ENCODE results near the gene SAYSD1. TPM values are rescaled to one million over a fixed set of nuclear protein-coding genes. Genes with fewer than 3 reads are reported as not detected.

Gene SAYSD1
- total and polyA plus RNA-seq, 2 experiments from 2014 or later: 8.2 to 10.0 TPM

DNA sequence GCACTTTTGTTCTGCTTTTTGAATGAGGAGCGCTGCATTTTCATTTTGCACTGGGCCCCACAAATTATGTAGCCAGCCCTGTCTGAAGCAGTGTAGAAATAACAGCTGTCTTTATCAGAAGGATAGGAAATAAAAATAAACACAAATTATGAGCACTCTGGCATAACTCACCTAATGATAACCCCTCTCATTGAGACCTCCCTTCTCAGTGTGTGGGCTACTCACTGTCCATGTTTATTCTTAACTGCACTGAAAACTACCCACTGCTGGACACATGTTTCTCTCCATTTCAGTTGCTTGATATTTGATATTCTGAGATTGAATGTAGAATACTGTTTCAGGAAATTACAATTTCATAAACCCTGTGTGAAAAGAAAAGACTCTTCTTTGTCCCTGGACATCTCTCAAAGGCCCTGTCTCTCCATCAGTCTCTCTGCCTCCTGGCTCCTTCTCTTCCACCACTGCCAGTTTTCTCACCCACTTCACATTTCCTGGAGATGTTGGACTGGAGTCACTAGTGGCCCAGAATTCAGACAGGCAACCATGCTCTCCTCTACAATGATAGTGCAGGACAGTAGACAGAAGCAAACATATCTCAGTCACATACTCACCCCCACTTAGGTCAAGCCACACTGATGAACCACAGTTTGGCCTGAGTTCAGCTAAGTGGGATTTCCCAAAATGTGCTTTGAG is 29.6 kb upstream of the SAYSD1 start:
- Histone ChIP-seq H3K27ac (ENCODE audit: low read depth) (no peak overlapping the region), H3K4me3 (no peak overlapping the region), H3K79me2 (replicated peaks; ENCODE audit: insufficient read depth) (no peaks in the 10 kb centered on the region), H3F3A (replicated peaks; ENCODE audit: low read depth) (no peaks in the 10 kb centered on the region), H2AFZ (no peak overlapping the region), H3K9me2 (ENCODE audit: insufficient read depth) (no peaks in the 10 kb centered on the region), H3K4me1 (ENCODE audit: insufficient read depth) (peaks cover 4% of the 10 kb centered on the region; the same call in 1 of the 2 replicates), H3K27me3 (ENCODE audit: insufficient read depth) (no peaks in the 10 kb centered on the region), H3K36me3 (ENCODE audit: insufficient read depth) (no peaks in the 10 kb centered on the region), H4K20me1 (replicated peaks; ENCODE audit: insufficient read depth) (no peaks in the 10 kb centered on the region), H3K4me2 (no peak overlapping the region)
- TF ChIP-seq ZNF114 (CRISPR knock-in tag; IDR thresholded peaks at IDR 0.05): no peak
- Mint-ChIP-seq H3K36me3 (ENCODE audit: low read depth) (no peaks in the 10 kb centered on the region), H3K4me1 (peaks cover 9% of the 10 kb centered on the region; the same call in 2 of the 3 replicates), H3K9me3 (no peaks in the 10 kb centered on the region), H3K27me3 (ENCODE audit: insufficient read depth, low read depth, poor library complexity) (peaks cover 3% of the 10 kb centered on the region), H3K27ac (no peak overlapping the region), H3K4me3 (no peak overlapping the region)
- ATAC-seq (no peak), DNase-seq (ENCODE audit: low spot score) (no peak)

DNA sequence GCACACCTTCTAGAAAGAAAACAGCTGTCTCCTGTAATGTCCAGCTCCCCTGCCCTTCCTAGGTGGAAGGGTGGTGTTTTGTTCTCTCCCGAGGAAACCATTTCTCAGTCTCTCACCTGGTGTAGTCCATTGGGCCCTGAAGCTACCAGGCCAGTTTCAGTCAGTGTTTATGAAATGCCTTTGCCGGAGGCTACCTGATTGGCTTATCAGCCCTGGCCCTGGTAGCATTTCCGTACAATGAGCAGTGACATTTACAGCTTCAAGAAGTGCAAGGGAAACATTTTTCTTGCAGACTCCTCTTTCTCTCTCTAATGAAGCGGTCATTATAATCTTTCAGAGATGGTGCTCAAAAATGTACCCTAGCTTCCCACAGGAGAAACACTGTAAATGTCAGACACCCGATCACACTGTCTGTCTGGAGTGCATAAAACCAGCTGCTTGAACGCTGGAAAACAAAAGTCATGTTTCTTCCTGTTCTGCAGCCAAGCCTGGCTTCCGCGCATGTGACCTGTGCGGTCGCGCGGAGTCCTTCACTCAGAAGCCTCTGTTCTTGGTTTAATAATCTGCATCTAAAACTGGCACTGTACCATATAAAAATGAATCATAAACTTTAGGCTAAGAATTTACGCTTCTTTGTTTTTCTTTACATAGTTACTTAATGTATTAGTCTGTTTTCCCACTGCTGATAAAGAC is 28.4 kb upstream of the SAYSD1 start:
- H3K27ac ChIP-seq (ENCODE audit: low read depth): no peak overlapping the region
- H3K9me2 ChIP-seq (ENCODE audit: insufficient read depth): no peaks in the 10 kb centered on the region
- Mint-ChIP-seq H3K4me1 (peaks cover 9% of the 10 kb centered on the region; the same call in 2 of the 3 replicates), H3K9me3 (no peaks in the 10 kb centered on the region), H3K36me3 (ENCODE audit: low read depth) (no peaks in the 10 kb centered on the region), H3K27ac (no peak overlapping the region), H3K4me3 (no peak overlapping the region), H3K27me3 (ENCODE audit: insufficient read depth, low read depth, poor library complexity) (peaks cover 3% of the 10 kb centered on the region)
- H3K27me3 ChIP-seq (ENCODE audit: insufficient read depth): no peaks in the 10 kb centered on the region
- ATAC-seq (no peak), DNase-seq (ENCODE audit: low spot score) (no peak)
- H3K4me3 ChIP-seq: no peak overlapping the region
- H3K4me1 ChIP-seq (ENCODE audit: insufficient read depth): peaks cover 4% of the 10 kb centered on the region; the same call in 1 of the 2 replicates
- no peak overlapping the region for H3K4me2 ChIP-seq
- no peaks in the 10 kb centered on the region for H3F3A ChIP-seq (replicated peaks; ENCODE audit: low read depth)
- no peaks in the 10 kb centered on the region for H3K36me3 ChIP-seq (ENCODE audit: insufficient read depth)
- H3K79me2 ChIP-seq (replicated peaks; ENCODE audit: insufficient read depth): no peaks in the 10 kb centered on the region
- H4K20me1 ChIP-seq (replicated peaks; ENCODE audit: insufficient read depth): 0 out of 2 replicates have a peak, but pooled peaks cover 3% of the 10 kb centered on the region
- no peak overlapping the region for H2AFZ ChIP-seq
- TF ChIP-seq, protein P1, sequence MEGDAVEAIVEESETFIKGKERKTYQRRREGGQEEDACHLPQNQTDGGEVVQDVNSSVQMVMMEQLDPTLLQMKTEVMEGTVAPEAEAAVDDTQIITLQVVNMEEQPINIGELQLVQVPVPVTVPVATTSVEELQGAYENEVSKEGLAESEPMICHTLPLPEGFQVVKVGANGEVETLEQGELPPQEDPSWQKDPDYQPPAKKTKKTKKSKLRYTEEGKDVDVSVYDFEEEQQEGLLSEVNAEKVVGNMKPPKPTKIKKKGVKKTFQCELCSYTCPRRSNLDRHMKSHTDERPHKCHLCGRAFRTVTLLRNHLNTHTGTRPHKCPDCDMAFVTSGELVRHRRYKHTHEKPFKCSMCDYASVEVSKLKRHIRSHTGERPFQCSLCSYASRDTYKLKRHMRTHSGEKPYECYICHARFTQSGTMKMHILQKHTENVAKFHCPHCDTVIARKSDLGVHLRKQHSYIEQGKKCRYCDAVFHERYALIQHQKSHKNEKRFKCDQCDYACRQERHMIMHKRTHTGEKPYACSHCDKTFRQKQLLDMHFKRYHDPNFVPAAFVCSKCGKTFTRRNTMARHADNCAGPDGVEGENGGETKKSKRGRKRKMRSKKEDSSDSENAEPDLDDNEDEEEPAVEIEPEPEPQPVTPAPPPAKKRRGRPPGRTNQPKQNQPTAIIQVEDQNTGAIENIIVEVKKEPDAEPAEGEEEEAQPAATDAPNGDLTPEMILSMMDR (conservative IDR thresholded peaks at IDR 0.05; ENCODE audit: low read depth in 2 of 2): no peak
- TF ChIP-seq, protein P2, sequence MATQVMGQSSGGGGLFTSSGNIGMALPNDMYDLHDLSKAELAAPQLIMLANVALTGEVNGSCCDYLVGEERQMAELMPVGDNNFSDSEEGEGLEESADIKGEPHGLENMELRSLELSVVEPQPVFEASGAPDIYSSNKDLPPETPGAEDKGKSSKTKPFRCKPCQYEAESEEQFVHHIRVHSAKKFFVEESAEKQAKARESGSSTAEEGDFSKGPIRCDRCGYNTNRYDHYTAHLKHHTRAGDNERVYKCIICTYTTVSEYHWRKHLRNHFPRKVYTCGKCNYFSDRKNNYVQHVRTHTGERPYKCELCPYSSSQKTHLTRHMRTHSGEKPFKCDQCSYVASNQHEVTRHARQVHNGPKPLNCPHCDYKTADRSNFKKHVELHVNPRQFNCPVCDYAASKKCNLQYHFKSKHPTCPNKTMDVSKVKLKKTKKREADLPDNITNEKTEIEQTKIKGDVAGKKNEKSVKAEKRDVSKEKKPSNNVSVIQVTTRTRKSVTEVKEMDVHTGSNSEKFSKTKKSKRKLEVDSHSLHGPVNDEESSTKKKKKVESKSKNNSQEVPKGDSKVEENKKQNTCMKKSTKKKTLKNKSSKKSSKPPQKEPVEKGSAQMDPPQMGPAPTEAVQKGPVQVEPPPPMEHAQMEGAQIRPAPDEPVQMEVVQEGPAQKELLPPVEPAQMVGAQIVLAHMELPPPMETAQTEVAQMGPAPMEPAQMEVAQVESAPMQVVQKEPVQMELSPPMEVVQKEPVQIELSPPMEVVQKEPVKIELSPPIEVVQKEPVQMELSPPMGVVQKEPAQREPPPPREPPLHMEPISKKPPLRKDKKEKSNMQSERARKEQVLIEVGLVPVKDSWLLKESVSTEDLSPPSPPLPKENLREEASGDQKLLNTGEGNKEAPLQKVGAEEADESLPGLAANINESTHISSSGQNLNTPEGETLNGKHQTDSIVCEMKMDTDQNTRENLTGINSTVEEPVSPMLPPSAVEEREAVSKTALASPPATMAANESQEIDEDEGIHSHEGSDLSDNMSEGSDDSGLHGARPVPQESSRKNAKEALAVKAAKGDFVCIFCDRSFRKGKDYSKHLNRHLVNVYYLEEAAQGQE (IDR thresholded peaks at IDR 0.05; ENCODE audit: unreplicated experiment): no peak
- TF ChIP-seq EZH2phosphoT487 (IDR thresholded peaks at IDR 0.05; ENCODE audit: unreplicated experiment): no peak
- TF ChIP-seq STAT1 (IDR thresholded peaks at IDR 0.05; ENCODE audit: unreplicated experiment): no peak
- no peak for TF ChIP-seq JUNB (IDR thresholded peaks at IDR 0.05; ENCODE audit: unreplicated experiment)
- no peak for TF ChIP-seq EZH2 (IDR thresholded peaks at IDR 0.05; ENCODE audit: low read depth, unreplicated experiment)
- TF ChIP-seq NANOG (IDR thresholded peaks at IDR 0.05; ENCODE audit: borderline replicate concordance): no peak
- TF ChIP-seq POLR2AphosphoS5 (IDR thresholded peaks at IDR 0.05; ENCODE audit: low read depth): no peak
- no peak for TF ChIP-seq ZNF331 (CRISPR knock-in tag; IDR thresholded peaks at IDR 0.05; ENCODE audit: low read depth)
- TF ChIP-seq ZNF114 (CRISPR knock-in tag; IDR thresholded peaks at IDR 0.05): no peak
